ENCODE results near the gene LHFPL2.

DNA sequence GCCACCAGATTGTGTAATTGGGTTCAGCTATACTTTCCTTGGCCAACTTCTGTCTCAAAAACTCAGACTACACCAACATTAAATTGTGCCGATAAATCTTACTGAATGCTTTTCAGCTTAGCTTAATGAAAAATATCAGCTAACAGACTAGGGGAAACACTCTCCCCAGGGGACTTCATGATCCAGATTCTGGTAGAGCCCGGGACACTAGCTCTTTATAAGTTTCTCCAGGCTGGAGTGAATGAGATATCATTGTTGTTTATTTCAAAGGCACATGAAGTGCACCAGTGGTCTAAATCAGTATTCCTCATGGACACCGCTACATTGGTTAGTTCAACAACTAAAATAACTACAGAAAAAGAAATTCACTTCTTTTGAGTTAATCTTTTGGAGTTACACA lies 10.5 kb upstream of the LHFPL2 start:
- TF ChIP-seq, protein P1, sequence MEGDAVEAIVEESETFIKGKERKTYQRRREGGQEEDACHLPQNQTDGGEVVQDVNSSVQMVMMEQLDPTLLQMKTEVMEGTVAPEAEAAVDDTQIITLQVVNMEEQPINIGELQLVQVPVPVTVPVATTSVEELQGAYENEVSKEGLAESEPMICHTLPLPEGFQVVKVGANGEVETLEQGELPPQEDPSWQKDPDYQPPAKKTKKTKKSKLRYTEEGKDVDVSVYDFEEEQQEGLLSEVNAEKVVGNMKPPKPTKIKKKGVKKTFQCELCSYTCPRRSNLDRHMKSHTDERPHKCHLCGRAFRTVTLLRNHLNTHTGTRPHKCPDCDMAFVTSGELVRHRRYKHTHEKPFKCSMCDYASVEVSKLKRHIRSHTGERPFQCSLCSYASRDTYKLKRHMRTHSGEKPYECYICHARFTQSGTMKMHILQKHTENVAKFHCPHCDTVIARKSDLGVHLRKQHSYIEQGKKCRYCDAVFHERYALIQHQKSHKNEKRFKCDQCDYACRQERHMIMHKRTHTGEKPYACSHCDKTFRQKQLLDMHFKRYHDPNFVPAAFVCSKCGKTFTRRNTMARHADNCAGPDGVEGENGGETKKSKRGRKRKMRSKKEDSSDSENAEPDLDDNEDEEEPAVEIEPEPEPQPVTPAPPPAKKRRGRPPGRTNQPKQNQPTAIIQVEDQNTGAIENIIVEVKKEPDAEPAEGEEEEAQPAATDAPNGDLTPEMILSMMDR (conservative IDR thresholded peaks at IDR 0.05; ENCODE audit: low read depth, low read length): no peak
- TF ChIP-seq FOS (IDR thresholded peaks at IDR 0.05; ENCODE audit: low read depth, low read length): no peak
- TF ChIP-seq, protein P2, sequence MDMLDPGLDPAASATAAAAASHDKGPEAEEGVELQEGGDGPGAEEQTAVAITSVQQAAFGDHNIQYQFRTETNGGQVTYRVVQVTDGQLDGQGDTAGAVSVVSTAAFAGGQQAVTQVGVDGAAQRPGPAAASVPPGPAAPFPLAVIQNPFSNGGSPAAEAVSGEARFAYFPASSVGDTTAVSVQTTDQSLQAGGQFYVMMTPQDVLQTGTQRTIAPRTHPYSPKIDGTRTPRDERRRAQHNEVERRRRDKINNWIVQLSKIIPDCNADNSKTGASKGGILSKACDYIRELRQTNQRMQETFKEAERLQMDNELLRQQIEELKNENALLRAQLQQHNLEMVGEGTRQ (IDR thresholded peaks at IDR 0.05; ENCODE audit: low read depth, low read length): no peak

Measured in IMR-90 (cell line).